Pancreas (tissue), 10 donors: ENCODE results near the gene GADL1. TPM values are rescaled to one million over a fixed set of nuclear protein-coding genes. Genes with fewer than 3 reads are reported as not detected.

Source experiments
- ATAC-seq, 4 donors: fragments of 200-7000 bp; cut with Tn5 transposase; one replicate each; pipeline versions ENCODE4 v1.8.0 to v1.9.1; 2020; ENCODE audit warnings: mild to moderate bottlenecking in 4 of 4, moderate library complexity in 4 of 4
- DNase-seq, 6 donors: peaks; one replicate each; pipeline ENCODE4 v3.0.0-alpha.2; 2020
- FAIRE-seq: peaks from 2 replicates; lab custom pipeline; 2012; peaks lifted over from hg19 to GRCh38; lab: Jason Lieb, UNC
- H3K27ac ChIP-seq, 4 donors: fragments of 200-600 bp; sonication (generic); 1 replicate in 3 of 4; 2 replicates in 1 of 4; pipeline versions ENCODE4 v1.5.0 to v1.8.0; 2020
- H3K27me3 ChIP-seq, 4 donors: fragments of 200-600 bp; one replicate each; pipeline ENCODE4 v1.8.0; 2021
- H3K36me3 ChIP-seq, 3 donors: fragments of 200-600 bp; sonication (generic) in 1 of 3; one replicate each; pipeline versions ENCODE4 v1.5.0 to v1.8.0; 2020 to 2021
- H3K4me1 ChIP-seq, 3 donors: fragments of 200-600 bp; one replicate each; pipeline ENCODE4 v1.8.0; 2021
- H3K4me3 ChIP-seq, 4 donors: fragments of 200-600 bp; sonication (generic) in 2 of 4; one replicate each; pipeline versions ENCODE4 v1.5.0 to v1.8.0; 2020 to 2021
- H3K9me3 ChIP-seq, 4 donors: fragments of 200-600 bp; one replicate each; pipeline ENCODE4 v1.8.0; 2021
- WGBS, 2 donors: extraction: QIAGEN DNeasy Blood & Tissue Kit; methylation state at CpG; one replicate each; pipeline ENCODE4 v1.1.7; 2013; 5-methylcytosine and 5-hydroxymethylcytosine counted together
- intact Hi-C, 3 donors: fragments of 100-400 bp; cut with DNase I; formaldehyde crosslinking; loops; one replicate each; pipeline versions ENCODE4 v1.11.1 to v1.14.2; 2022
- polyA plus RNA-seq, 2 donors: library from polyadenylated mRNA; stranded (reverse); fragments of 200-250 nt; gene quantifications; one replicate each; pipeline ENCODE4 v1.2.3, GENCODE V29; 2013
- total RNA-seq, 6 donors: library from RNA; stranded (reverse); fragmentation: NEBNext Ultra II Directional in 4 of 6; extraction: Animal tissue kit (Norgen Biotek cat#: 25700) in 4 of 6; gene quantifications; one replicate each; pipeline versions ENCODE4 v1.2.1 to v1.2.4, GENCODE V29; 2021 to 2023
- TF ChIP-seq, protein P1 (sequence below), 4 donors: fragments of 200-600 bp; sonication (generic) in 3 of 4; IDR thresholded peaks; one replicate each; pipeline versions ENCODE4 v1.5.0 to v1.8.0; 2021; ENCODE audit warnings: antibody characterized with exemption in 4 of 4
- donor health status: healthy with polysubstance abuse.
- donor health status: DM: no; HTN: no; CAD: no; lungs with moderate emphysema.
- donor health status: DM: no; HTN: no; CAD: no.
- donor health status: control.
- donor health status: control.
- donor health status: Bipolar disorder and iron deficiency.
- donor health status: DM: yes; HTN: yes; CAD: no.
- donor health status: DM: no; HTN: no; CAD: no.
- donor health status: DM: no; HTN: no; CAD: no.
- donor health status: DM: yes; HTN: yes; CAD: no.

The GADL1 gene, protein sequence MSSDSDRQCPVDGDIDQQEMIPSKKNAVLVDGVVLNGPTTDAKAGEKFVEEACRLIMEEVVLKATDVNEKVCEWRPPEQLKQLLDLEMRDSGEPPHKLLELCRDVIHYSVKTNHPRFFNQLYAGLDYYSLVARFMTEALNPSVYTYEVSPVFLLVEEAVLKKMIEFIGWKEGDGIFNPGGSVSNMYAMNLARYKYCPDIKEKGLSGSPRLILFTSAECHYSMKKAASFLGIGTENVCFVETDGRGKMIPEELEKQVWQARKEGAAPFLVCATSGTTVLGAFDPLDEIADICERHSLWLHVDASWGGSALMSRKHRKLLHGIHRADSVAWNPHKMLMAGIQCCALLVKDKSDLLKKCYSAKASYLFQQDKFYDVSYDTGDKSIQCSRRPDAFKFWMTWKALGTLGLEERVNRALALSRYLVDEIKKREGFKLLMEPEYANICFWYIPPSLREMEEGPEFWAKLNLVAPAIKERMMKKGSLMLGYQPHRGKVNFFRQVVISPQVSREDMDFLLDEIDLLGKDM
- total RNA-seq (not detected), polyA plus RNA-seq (under 1 TPM in 1 of 2 donors, not detected in 1; 0.07 TPM)

DNA sequence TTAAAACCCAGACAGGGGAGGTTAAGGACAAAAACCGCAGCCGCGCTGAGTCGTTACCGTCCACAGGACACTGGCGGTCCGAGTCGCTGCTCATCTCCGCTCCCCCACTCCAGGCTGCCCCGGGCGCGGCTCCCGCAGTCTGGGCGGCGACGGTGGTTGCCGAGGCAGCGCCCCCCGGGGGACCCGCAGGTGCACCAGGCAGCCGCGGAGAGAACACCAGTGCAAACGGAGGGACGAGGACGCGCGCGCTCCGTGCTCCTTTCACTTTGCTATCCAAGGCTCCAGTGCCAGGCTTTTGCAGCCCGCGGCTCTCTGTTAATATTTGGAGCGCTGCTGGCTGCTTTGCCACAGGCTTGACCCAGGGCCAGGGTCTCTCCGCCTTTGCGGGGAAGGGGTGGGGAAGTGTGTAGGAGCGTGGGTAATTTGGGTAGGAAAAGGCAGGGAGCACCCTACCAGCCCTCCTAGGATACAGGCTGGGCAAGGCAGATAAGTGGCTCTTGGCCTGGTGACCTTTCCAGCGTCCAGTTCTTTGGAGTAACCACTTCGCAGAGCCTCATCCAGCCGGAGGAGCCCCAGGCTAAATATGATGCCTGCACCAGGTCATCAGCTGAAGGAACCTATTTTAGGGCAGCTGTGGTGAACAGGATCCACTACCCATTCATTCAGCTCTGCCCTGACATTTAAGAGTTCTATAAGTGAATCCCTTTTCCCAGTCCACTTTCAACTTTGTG, at the start of gene GADL1:
Gene GADL1, minus strand, starts transcription at position 141 of the 731 bp plus-strand sequence. Its CDS starts 47 bp downstream, at position 94.
- intact Hi-C loops = no loop called here
- Histone ChIP-seq H3K4me3 (peak within 1 kb of the TSS; percentile 15 to 59 (median 32)), H3K9me3 (no peaks in the 10 kb centered on the region), H3K27me3 (peaks cover 0 to 6% (median 2%) of the 10 kb centered on the region in 4 donors), H3K27ac (no peak within 1 kb of the TSS), H3K4me1 (no peaks in the 10 kb centered on the region), H3K36me3 (no peaks in the 10 kb centered on the region)
- ATAC-seq (peak in 3 of 4 donors; percentile 67 to 78 (median 69)), DNase-seq (peak in 5 of 6 donors; percentile 9 to 73 (median 20)), FAIRE-seq (no peak)
- WGBS, 2 donors = 2 to 3% methylated on average over 38 of the region's 38 CpGs
- TF ChIP-seq, protein P1, sequence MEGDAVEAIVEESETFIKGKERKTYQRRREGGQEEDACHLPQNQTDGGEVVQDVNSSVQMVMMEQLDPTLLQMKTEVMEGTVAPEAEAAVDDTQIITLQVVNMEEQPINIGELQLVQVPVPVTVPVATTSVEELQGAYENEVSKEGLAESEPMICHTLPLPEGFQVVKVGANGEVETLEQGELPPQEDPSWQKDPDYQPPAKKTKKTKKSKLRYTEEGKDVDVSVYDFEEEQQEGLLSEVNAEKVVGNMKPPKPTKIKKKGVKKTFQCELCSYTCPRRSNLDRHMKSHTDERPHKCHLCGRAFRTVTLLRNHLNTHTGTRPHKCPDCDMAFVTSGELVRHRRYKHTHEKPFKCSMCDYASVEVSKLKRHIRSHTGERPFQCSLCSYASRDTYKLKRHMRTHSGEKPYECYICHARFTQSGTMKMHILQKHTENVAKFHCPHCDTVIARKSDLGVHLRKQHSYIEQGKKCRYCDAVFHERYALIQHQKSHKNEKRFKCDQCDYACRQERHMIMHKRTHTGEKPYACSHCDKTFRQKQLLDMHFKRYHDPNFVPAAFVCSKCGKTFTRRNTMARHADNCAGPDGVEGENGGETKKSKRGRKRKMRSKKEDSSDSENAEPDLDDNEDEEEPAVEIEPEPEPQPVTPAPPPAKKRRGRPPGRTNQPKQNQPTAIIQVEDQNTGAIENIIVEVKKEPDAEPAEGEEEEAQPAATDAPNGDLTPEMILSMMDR (IDR thresholded peaks at IDR 0.05) = no peak

DNA sequence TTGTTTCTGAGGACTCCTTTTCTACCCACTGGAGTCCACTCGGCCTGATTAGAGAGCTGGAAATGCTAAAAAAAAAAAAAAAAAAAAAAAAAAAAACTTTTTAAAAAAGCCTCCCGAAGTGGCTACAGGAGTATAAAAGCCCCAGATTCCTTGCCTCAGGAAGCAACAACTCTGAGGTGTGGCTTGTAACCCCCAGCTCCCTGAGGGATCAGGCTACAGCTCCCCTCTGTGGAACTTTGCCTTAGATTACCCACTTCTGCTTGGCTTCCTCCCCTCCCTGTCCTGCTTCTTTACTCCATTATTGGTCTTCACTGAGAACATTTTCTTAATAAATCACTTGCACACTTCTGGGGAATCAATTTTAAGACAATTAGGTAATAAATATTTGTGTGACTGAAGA, 49.7 kb upstream of the GADL1 start:
- DNase-seq = no peak
- Histone ChIP-seq H3K27me3 (no peaks in the 10 kb centered on the region), H3K9me3 (no peaks in the 10 kb centered on the region), H3K36me3 (no peaks in the 10 kb centered on the region), H3K4me1 (no peaks in the 10 kb centered on the region), H3K4me3 (no peak overlapping the region), H3K27ac (no peak overlapping the region)
- TF ChIP-seq, protein P1 (IDR thresholded peaks at IDR 0.05) = no peak
- WGBS, 2 donors = 57 to 80% methylated on average over 2 of the region's 2 CpGs
- ATAC-seq = no peak
- intact Hi-C loops = no loop called here
- FAIRE-seq = no peak

DNA sequence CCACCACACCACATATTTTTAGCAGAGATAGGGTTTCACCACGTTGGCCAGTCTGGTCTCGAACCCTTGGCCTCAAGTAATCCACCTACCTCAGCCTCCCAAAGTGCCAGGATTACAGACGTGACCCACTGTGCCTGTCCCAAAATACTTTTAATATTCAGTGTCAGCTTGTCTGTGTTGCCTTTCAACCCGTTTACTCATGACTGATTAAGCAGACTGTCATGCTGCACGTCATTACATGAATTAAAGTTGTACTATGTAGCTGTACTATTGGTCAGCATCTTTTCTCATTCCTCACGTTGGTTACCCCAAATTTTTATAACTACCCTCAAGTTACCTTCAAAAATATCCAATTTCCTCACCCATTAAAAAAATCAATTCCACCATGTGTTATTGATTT, 48.7 kb upstream of the GADL1 start:
- no peak overlapping the region for H3K4me3 ChIP-seq
- H3K27me3 ChIP-seq = no peaks in the 10 kb centered on the region
- FAIRE-seq (no peak), ATAC-seq (no peak), DNase-seq (no peak)
- no peaks in the 10 kb centered on the region for H3K4me1 ChIP-seq
- no peaks in the 10 kb centered on the region for H3K9me3 ChIP-seq
- WGBS, 2 donors = 57 to 74% methylated on average over 6 of the region's 6 CpGs
- TF ChIP-seq, protein P1 (IDR thresholded peaks at IDR 0.05) = no peak
- intact Hi-C loops = no loop called here
- no peaks in the 10 kb centered on the region for H3K36me3 ChIP-seq
- H3K27ac ChIP-seq = no peak overlapping the region

DNA sequence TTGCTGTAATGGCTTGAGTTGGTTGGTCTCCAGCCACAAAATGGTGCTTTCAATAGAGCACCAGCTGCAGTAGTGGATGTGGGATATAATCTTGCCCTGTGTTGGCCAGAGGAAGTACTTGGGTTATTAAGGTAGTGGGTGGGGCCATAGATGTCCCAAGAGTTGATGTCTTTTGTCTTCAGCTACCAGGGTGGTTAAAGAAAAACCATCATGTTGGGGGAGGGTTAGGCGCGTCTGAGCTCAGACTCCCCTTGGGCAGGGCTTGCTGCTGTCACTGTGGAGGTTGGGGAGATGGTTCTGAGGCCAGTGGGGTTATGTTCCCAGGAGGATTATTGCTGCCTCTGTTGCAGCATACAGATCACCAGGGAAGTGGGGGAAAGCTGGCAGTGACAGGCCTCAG, 46.9 kb upstream of the GADL1 start:
- no peaks in the 10 kb centered on the region for H3K9me3 ChIP-seq
- no peak for DNase-seq
- H3K4me1 ChIP-seq = no peaks in the 10 kb centered on the region
- no peaks in the 10 kb centered on the region for H3K27me3 ChIP-seq
- H3K36me3 ChIP-seq = no peaks in the 10 kb centered on the region
- ATAC-seq = no peak
- intact Hi-C loops = no loop called here
- no peak overlapping the region for H3K27ac ChIP-seq
- FAIRE-seq = no peak
- WGBS, 2 donors = 85 to 95% methylated on average over 2 of the region's 2 CpGs
- H3K4me3 ChIP-seq = no peak overlapping the region
- TF ChIP-seq, protein P1 (IDR thresholded peaks at IDR 0.05) = no peak
